H1 (cell line): ENCODE measurements around the gene SPACA4. TPM values are rescaled to one million over a fixed set of nuclear protein-coding genes. Genes with fewer than 3 reads are reported as not detected.
A peak's percentile ranks its signal among the peaks of the same experiment; 100 is the strongest.

ENCODE experiments used
- CTCF ChIA-PET: fragments of 300-600 bp; sonication (Branson Sonifier 250); formaldehyde crosslinking; loops from one replicate; lab custom pipeline; 2021; ENCODE audit not compliant: partially characterized antibody; lab: Charles Lee
- POLR2A ChIA-PET: fragments of 300-600 bp; sonication (Branson Sonifier 250); formaldehyde crosslinking; loops from one replicate; lab custom pipeline; 2021; ENCODE audit warnings: inconsistent platforms; ENCODE audit not compliant: partially characterized antibody; lab: Charles Lee
- DNase-seq, 2 experiments: peaks; one replicate each; pipeline versions ENCODE4 v3.0.0 to v3.0.0-alpha.2; 2010 to 2022; ENCODE audit warnings: low spot score in 2 of 2, low read depth in 1 of 2, mixed read lengths in 1 of 2
- FAIRE-seq: peaks from 2 replicates; lab custom pipeline; 2011; peaks lifted over from hg19 to GRCh38; lab: Jason Lieb, UNC
- H2AFZ ChIP-seq: 2 replicates; pipeline ENCODE4 v1.8.1; 2012; ENCODE audit warnings: low read length, inconsistent platforms
- H2AK5ac ChIP-seq: 2 replicates; pipeline ENCODE4 v1.6.1; 2013; ENCODE audit warnings: low read depth, low read length
- H2BK120ac ChIP-seq: replicated peaks from 2 replicates; pipeline ENCODE3; 2013; ENCODE audit warnings: low read depth, low read length, inconsistent platforms
- H2BK12ac ChIP-seq: 2 replicates; pipeline ENCODE4 v1.6.1; 2013; ENCODE audit warnings: low read depth, low read length
- H2BK15ac ChIP-seq: 2 replicates; pipeline ENCODE4 v1.6.1; 2013; ENCODE audit warnings: low read length
- H2BK20ac ChIP-seq: 2 replicates; pipeline ENCODE4 v1.6.1; 2013; ENCODE audit warnings: low read length
- H2BK5ac ChIP-seq: 2 replicates; pipeline ENCODE4 v1.6.1; 2013; ENCODE audit warnings: low read depth, low read length
- H3K14ac ChIP-seq: 2 replicates; pipeline ENCODE4 v1.6.1; 2013; ENCODE audit warnings: inconsistent platforms; ENCODE audit not compliant: insufficient read length
- H3K18ac ChIP-seq: 2 replicates; pipeline ENCODE4 v1.6.1; 2013; ENCODE audit warnings: low read length; ENCODE audit errors: extremely low read depth
- H3K23ac ChIP-seq: 2 replicates; pipeline ENCODE4 v1.6.1; 2013; ENCODE audit warnings: inconsistent platforms; ENCODE audit not compliant: insufficient read length
- H3K23me2 ChIP-seq: 2 replicates; pipeline ENCODE4 v1.6.1; 2013; ENCODE audit warnings: low read depth, low read length
- H3K27ac ChIP-seq: 2 replicates; pipeline ENCODE4 v1.6.1; 2011; ENCODE audit warnings: low read depth, low read length, inconsistent platforms
- H3K27me3 ChIP-seq, 4 experiments: replicated peaks in 1 of 4; 1 replicate in 1 of 4; 2 replicates in 3 of 4; pipeline versions ENCODE4 v1.6.1 to v1.8.1; 2011 to 2013; ENCODE audit warnings: low read length in 3 of 4, mild to moderate bottlenecking in 3 of 4, inconsistent platforms in 2 of 4, mixed read lengths in 2 of 4, moderate library complexity in 1 of 4; ENCODE audit not compliant: control insufficient read depth in 3 of 4, insufficient read depth in 3 of 4; ENCODE audit errors: extremely low read depth in 1 of 4
- H3K36me3 ChIP-seq, 4 experiments: 2 replicates each; pipeline versions ENCODE4 v1.6.1 to v1.8.1; 2011 to 2013; ENCODE audit warnings: mild to moderate bottlenecking in 4 of 4, low read length in 3 of 4, moderate library complexity in 2 of 4, control low read depth in 1 of 4, inconsistent platforms in 1 of 4; ENCODE audit not compliant: insufficient read depth in 4 of 4, control insufficient read depth in 2 of 4
- H3K4ac ChIP-seq: replicated peaks from 2 replicates; pipeline ENCODE3; 2013; ENCODE audit warnings: low read length, low read depth, mixed read lengths, inconsistent platforms; ENCODE audit not compliant: insufficient read length
- H3K4me1 ChIP-seq, 4 experiments: replicated peaks in 1 of 4; 1 replicate in 1 of 4; 2 replicates in 3 of 4; pipeline versions ENCODE4 v1.6.1 to v1.8.1; 2011 to 2013; ENCODE audit warnings: low read length in 3 of 4, inconsistent platforms in 2 of 4, mixed read lengths in 1 of 4; ENCODE audit not compliant: insufficient read depth in 4 of 4, control insufficient read depth in 3 of 4
- H3K4me2 ChIP-seq, 2 experiments: 2 replicates each; pipeline versions ENCODE4 v1.6.1 to v1.8.1; 2011 to 2013; ENCODE audit warnings: low read depth in 2 of 2, low read length in 2 of 2, control low read depth in 1 of 2, inconsistent platforms in 1 of 2, mild to moderate bottlenecking in 1 of 2; ENCODE audit not compliant: insufficient read depth in 1 of 2
- H3K4me3 ChIP-seq, 4 experiments: fragments of 200-600, 300-600 bp in 1 of 4; sonication (generic), shearing (Covaris generic), sonication (Bioruptor Twin) in 1 of 4; 2 replicates each; pipeline versions ENCODE4 v1.5.1 to v1.8.1; 2011 to 2016; ENCODE audit warnings: low read length in 4 of 4, low read depth in 3 of 4, control low read depth in 2 of 4, inconsistent platforms in 2 of 4, mild to moderate bottlenecking in 2 of 4, mixed read lengths in 1 of 4, moderate library complexity in 1 of 4; ENCODE audit not compliant: insufficient read depth in 2 of 4; ENCODE audit errors: extremely low read depth in 1 of 4
- H3K56ac ChIP-seq: replicated peaks from 2 replicates; pipeline ENCODE3; 2013; ENCODE audit warnings: low read depth, mild to moderate bottlenecking, mixed read lengths, low read length, inconsistent platforms; ENCODE audit not compliant: insufficient read length
- H3K79me1 ChIP-seq: 2 replicates; pipeline ENCODE4 v1.6.1; 2013; ENCODE audit warnings: low read depth, low read length, control low read depth
- H3K79me2 ChIP-seq, 2 experiments: 2 replicates each; pipeline versions ENCODE4 v1.6.1 to v1.8.1; 2012 to 2013; ENCODE audit warnings: low read length in 2 of 2, mild to moderate bottlenecking in 2 of 2, inconsistent platforms in 1 of 2; ENCODE audit not compliant: insufficient read depth in 2 of 2, control insufficient read depth in 1 of 2
- H3K9ac ChIP-seq, 4 experiments: replicated peaks in 1 of 4; 1 replicate in 1 of 4; 2 replicates in 3 of 4; pipeline versions ENCODE4 v1.6.1 to v1.8.1; 2011 to 2013; ENCODE audit warnings: low read depth in 3 of 4, low read length in 3 of 4, control low read depth in 2 of 4, mild to moderate bottlenecking in 2 of 4, moderate library complexity in 2 of 4, inconsistent platforms in 1 of 4; ENCODE audit errors: extremely low read depth in 1 of 4
- H3K9me3 ChIP-seq, 2 experiments: 2 replicates each; pipeline versions ENCODE4 v1.6.1 to v1.8.1; 2012 to 2013; ENCODE audit warnings: mild to moderate bottlenecking in 2 of 2, moderate library complexity in 2 of 2, control low read depth in 1 of 2, inconsistent platforms in 1 of 2, low read depth in 1 of 2, low read length in 1 of 2, mixed read lengths in 1 of 2; ENCODE audit not compliant: insufficient read depth in 2 of 2
- H4K20me1 ChIP-seq, 2 experiments: replicated peaks in 1 of 2; 2 replicates each; pipeline versions ENCODE3 to v1.8.1; 2011 to 2013; ENCODE audit warnings: inconsistent platforms in 2 of 2, low read length in 2 of 2, mild to moderate bottlenecking in 1 of 2; ENCODE audit not compliant: insufficient read depth in 2 of 2, control insufficient read depth in 1 of 2
- H4K5ac ChIP-seq: 2 replicates; pipeline ENCODE4 v1.6.1; 2013; ENCODE audit warnings: low read length, low read depth, mixed read lengths, inconsistent platforms; ENCODE audit not compliant: insufficient read length
- H4K8ac ChIP-seq: 2 replicates; pipeline ENCODE4 v1.8.0; 2013; ENCODE audit warnings: mild to moderate bottlenecking, moderate library complexity, low read length, inconsistent platforms; ENCODE audit not compliant: insufficient read depth; ENCODE audit errors: extremely low read depth
- H4K91ac ChIP-seq: replicated peaks from 2 replicates; pipeline ENCODE3; 2013; ENCODE audit warnings: low read length, mixed read lengths, inconsistent platforms; ENCODE audit not compliant: insufficient read length
- BRCA1 ChIP-seq: IDR thresholded peaks from 2 replicates; pipeline ENCODE4 v1.6.1; 2012; ENCODE audit warnings: low read depth, low read length, improper control_type of control experiment
- CTBP2 ChIP-seq: IDR thresholded peaks from 2 replicates; pipeline ENCODE4 v1.7.0; 2011; ENCODE audit warnings: borderline replicate concordance, mild to moderate bottlenecking, moderate library complexity, mixed read lengths, low read length; ENCODE audit not compliant: insufficient read depth, insufficient read length
- GTF2F1 ChIP-seq: IDR thresholded peaks from 2 replicates; pipeline ENCODE4 v1.6.1; 2012; ENCODE audit warnings: low read depth, low read length, improper control_type of control experiment, borderline replicate concordance
- HDAC2 ChIP-seq, 2 experiments: fragments of 300-600 bp in 1 of 2; sonication (generic) in 1 of 2; IDR thresholded peaks; 2 replicates each; pipeline ENCODE4 v1.6.1; 2011 to 2012; ENCODE audit warnings: low read depth in 2 of 2, low read length in 2 of 2, mild to moderate bottlenecking in 2 of 2, moderate library complexity in 2 of 2, borderline replicate concordance in 1 of 2, inconsistent platforms in 1 of 2
- JUND ChIP-seq: IDR thresholded peaks from 2 replicates; pipeline ENCODE4 v1.6.1; 2011; ENCODE audit warnings: mild to moderate bottlenecking, improper control_type of control experiment, low read length
- KDM1A ChIP-seq: fragments of 200-600, 300-600 bp; sonication (generic); IDR thresholded peaks from 2 replicates; pipeline ENCODE4 v1.7.1; 2016; ENCODE audit warnings: mild to moderate bottlenecking, low read length, borderline replicate concordance
- KDM4A ChIP-seq: IDR thresholded peaks from one replicate; pipeline ENCODE4 v1.7.1; 2012; ENCODE audit warnings: low read depth, mild to moderate bottlenecking, moderate library complexity, low read length, inconsistent platforms; ENCODE audit not compliant: severe bottlenecking
- RFX5 ChIP-seq: IDR thresholded peaks from 2 replicates; pipeline ENCODE4 v1.6.1; 2011; ENCODE audit warnings: low read depth, low read length, improper control_type of control experiment, borderline replicate concordance
- SIRT6 ChIP-seq: IDR thresholded peaks from one replicate; pipeline ENCODE4 v1.7.1; 2012; ENCODE audit warnings: low read length, inconsistent platforms
- SRF ChIP-seq: IDR thresholded peaks from 2 replicates; pipeline ENCODE4 v1.6.1; 2011; ENCODE audit warnings: mild to moderate bottlenecking, low read depth, low read length, moderate library complexity
- YY1 ChIP-seq: IDR thresholded peaks from 2 replicates; pipeline ENCODE4 v1.6.1; 2011; ENCODE audit warnings: low read depth, mild to moderate bottlenecking, low read length
- WGBS, 2 experiments: shearing (Covaris generic) in 1 of 2; methylation state at CpG; one replicate each; pipeline versions ENCODE4 v1.1.6 to v1.1.7; 2013 to 2015; ENCODE audit warnings: low lambda C conversion rate in 2 of 2, mixed read lengths in 2 of 2, inconsistent platforms in 1 of 2, low coverage in 1 of 2, missing lambda C conversion rate in 1 of 2; ENCODE audit not compliant: insufficient replicate concordance in 2 of 2, insufficient coverage in 1 of 2, insufficient read length in 1 of 2; ENCODE audit errors: extremely low coverage in 1 of 2, missing lambda C conversion rate in 1 of 2; 5-methylcytosine and 5-hydroxymethylcytosine counted together
- polyA plus RNA-seq, 7 experiments: library from polyadenylated mRNA; depleted of rRNA in 3 of 7; stranded (reverse) in 5 of 7; unstranded in 2 of 7; fragments of >200 nt in 5 of 7; fragments of 200-250 nt in 2 of 7; gene quantifications; 1 replicate in 5 of 7; 2 replicates in 1 of 7; 4 replicates in 1 of 7; pipeline versions ENCODE4 v1.2.1 to v1.2.3, GENCODE V29; 2011 to 2013; ENCODE audit warnings: missing spikeins in 2 of 7, mixed read lengths in 2 of 7
- total RNA-seq: library from RNA; stranded (reverse); fragmentation: NEBNext Ultra II Directional; extraction: Animal tissue kit (Norgen Biotek cat#: 25700); gene quantifications from 2 replicates; pipeline ENCODE4 v1.2.1, GENCODE V29; 2021
- TF ChIP-seq, protein P1 (sequence below): IDR thresholded peaks from 2 replicates; pipeline ENCODE4 v1.6.1; 2011; ENCODE audit warnings: low read depth, mild to moderate bottlenecking, low read length; ENCODE audit not compliant: insufficient read depth

Gene SPACA4
- total and polyA plus RNA-seq, 2 of the 8 experiments (the other 6 are each of a cell fraction or from before 2014, with no cell fraction given): not detected

GRCh38 chr19:48598996-48599700 is 7.4 kb upstream of the SPACA4 start:
- Histone ChIP-seq H3K4ac (no peak overlapping the region), H3K9ac (no peak overlapping the region), H4K91ac (no peak overlapping the region), H2BK20ac (no peak overlapping the region), H3K4me2 (no peak overlapping the region), H3K18ac (no peak overlapping the region; the same call in 1 of the 2 replicates), H3K4me1 (no peaks in the 10 kb centered on the region), H2AK5ac (no peak overlapping the region), H2BK120ac (no peak overlapping the region), H3K14ac (no peak overlapping the region), H4K8ac (0 out of 2 replicates have a peak overlapping the region, but pooled peaks have one; percentile 11), H3K56ac (no peak overlapping the region), H3K23ac (no peak overlapping the region), H3K9me3 (no peaks in the 10 kb centered on the region), H3K23me2 (no peaks in the 10 kb centered on the region; the same call in 1 of the 2 replicates), H2BK12ac (peak overlapping the region; percentile 50; the same call in 1 of the 2 replicates), H2AFZ (no peak overlapping the region), H2BK15ac (no peak overlapping the region), H3K79me1 (no peaks in the 10 kb centered on the region), H4K5ac (no peak overlapping the region), H4K20me1 (peaks cover 0 to 2% of the 10 kb centered on the region in 2 experiments), H3K79me2 (no peaks in the 10 kb centered on the region), H3K4me3 (no peak overlapping the region), H3K36me3 (no peaks in the 10 kb centered on the region), H3K27me3 (no peaks in the 10 kb centered on the region), H2BK5ac (no peak overlapping the region), H3K27ac (no peak overlapping the region)
- ChIA-PET POLR2A (interaction anchor here (1.0 to 27.0 kb wide), 3 partner anchors 17 to 90 kb away, joined by 3 to 788 read pairs (median 175); partner anchors contain the start of genes DBP, FAM83E, RPL18 and SPHK2), CTCF (interaction anchor here (2.5 kb wide), 1 partner anchor 10 kb away, joined by 11 read pairs; no protein-coding TSS in a partner anchor)
- no peak for DNase-seq
- no peak for FAIRE-seq
- 85% methylated on average over 28 of the region's 30 CpGs; no CpG with 5 or more reads in 1 of the 2 experiments for WGBS, 2 experiments
- no peak for TF ChIP-seq SRF
- TF ChIP-seq RFX5: no peak
- TF ChIP-seq YY1: no peak
- TF ChIP-seq, protein P1, sequence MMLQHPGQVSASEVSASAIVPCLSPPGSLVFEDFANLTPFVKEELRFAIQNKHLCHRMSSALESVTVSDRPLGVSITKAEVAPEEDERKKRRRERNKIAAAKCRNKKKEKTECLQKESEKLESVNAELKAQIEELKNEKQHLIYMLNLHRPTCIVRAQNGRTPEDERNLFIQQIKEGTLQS: no peak
- TF ChIP-seq CTBP2: no peak
- no peak for TF ChIP-seq JUND
- TF ChIP-seq HDAC2 (IDR thresholded peaks at IDR 0.05; ENCODE audit: borderline replicate concordance in 1 of 2, low read depth in 2 of 2, low read length in 2 of 2): no peak
- TF ChIP-seq KDM1A: no peak
- TF ChIP-seq SIRT6: no peak
- no peak for TF ChIP-seq KDM4A
- no peak for TF ChIP-seq BRCA1
- no peak for TF ChIP-seq GTF2F1
